NB4 (cell line): Measurements from ENCODE around the gene CFAP65.

Source experiments
- DNase-seq: peaks from one replicate; pipeline ENCODE4 v3.0.0; 2010; ENCODE audit warnings: low read depth
- H3K4me3 ChIP-seq: one replicate; pipeline ENCODE4 v1.5.1; 2011; ENCODE audit warnings: mild to moderate bottlenecking, low read depth, low read length, moderate library complexity
- CTCF ChIP-seq: IDR thresholded peaks from one replicate; pipeline ENCODE4 v1.5.1; 2012; ENCODE audit warnings: low read depth, low read length
- MYC ChIP-seq: IDR thresholded peaks from 2 replicates; pipeline ENCODE4 v1.6.1; 2011; ENCODE audit warnings: low read depth, low read length
- POLR2A ChIP-seq: IDR thresholded peaks from 2 replicates; pipeline ENCODE4 v1.6.1; 2011; ENCODE audit warnings: mild to moderate bottlenecking; ENCODE audit not compliant: insufficient read length; ENCODE audit errors: extremely low read depth
- TF ChIP-seq, protein P1 (sequence below): IDR thresholded peaks from 2 replicates; pipeline ENCODE4 v1.6.1; 2011; ENCODE audit warnings: low read depth, low read length

The CFAP65 gene

GRCh38 chr2:219027511-219028055, 13.7 kb downstream of the CFAP65 start:
- no peak for DNase-seq
- TF ChIP-seq, protein P1, sequence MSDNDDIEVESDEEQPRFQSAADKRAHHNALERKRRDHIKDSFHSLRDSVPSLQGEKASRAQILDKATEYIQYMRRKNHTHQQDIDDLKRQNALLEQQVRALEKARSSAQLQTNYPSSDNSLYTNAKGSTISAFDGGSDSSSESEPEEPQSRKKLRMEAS: no peak
- no peak for TF ChIP-seq MYC
- no peak for TF ChIP-seq POLR2A
- no peak for TF ChIP-seq CTCF
- H3K4me3 ChIP-seq: no peak overlapping the region

DNA sequence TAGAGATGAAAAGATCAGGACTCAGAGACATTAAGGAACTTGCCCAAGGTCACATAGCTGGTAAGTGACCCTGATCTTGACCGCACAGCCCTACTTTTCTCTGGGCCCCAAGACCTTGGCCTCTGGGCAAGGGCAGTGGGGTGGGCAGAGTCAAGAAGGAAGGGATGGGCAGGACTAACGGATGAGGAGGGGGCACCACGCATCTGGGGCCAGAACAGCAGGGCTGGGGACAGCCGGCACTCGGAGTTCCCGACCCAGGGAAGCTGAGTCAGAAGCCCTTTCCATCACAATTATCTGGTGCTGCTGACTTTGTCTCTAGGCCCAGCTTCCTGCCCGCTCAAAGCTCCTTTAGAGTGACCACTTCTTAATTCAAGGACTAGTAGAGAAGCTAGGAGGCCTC, 14.4 kb downstream of the CFAP65 start:
- H3K4me3 ChIP-seq: no peak overlapping the region
- TF ChIP-seq MYC (no peak), POLR2A (no peak), CTCF (no peak)
- TF ChIP-seq, protein P1: no peak
- DNase-seq: no peak

GRCh38 chr2:219025637-219026585, 15.4 kb downstream of the CFAP65 start:
- H3K4me3 ChIP-seq: no peak overlapping the region
- no peak for DNase-seq
- TF ChIP-seq, protein P1: no peak

- TF ChIP-seq CTCF: no peak
- TF ChIP-seq, protein P1: no peak
- no peak for TF ChIP-seq MYC
- no peak for TF ChIP-seq POLR2A
- H3K4me3 ChIP-seq: no peak overlapping the region
- no peak for DNase-seq
These were observed 17.3 kb downstream of the CFAP65 start for GRCh38 chr2:219024059-219024458.

- DNase-seq: no peak
- H3K4me3 ChIP-seq: no peak overlapping the region
- TF ChIP-seq POLR2A: no peak
These were observed 18.2 kb downstream of the CFAP65 start for GRCh38 chr2:219023045-219023605.

GRCh38 chr2:219022616-219023015, 18.7 kb downstream of the CFAP65 start:
- TF ChIP-seq, protein P1: no peak
- no peak for TF ChIP-seq MYC
- no peak for TF ChIP-seq CTCF
- no peak for TF ChIP-seq POLR2A
- H3K4me3 ChIP-seq: no peak overlapping the region
- DNase-seq: no peak
